ENCODE measurements around the gene TMEM234. TPM values are rescaled to one million over a fixed set of nuclear protein-coding genes. Genes with fewer than 3 reads are reported as not detected.

The TMEM234 gene
- total RNA-seq, 1 donor from 2014 or later: 35.5 TPM

DNA sequence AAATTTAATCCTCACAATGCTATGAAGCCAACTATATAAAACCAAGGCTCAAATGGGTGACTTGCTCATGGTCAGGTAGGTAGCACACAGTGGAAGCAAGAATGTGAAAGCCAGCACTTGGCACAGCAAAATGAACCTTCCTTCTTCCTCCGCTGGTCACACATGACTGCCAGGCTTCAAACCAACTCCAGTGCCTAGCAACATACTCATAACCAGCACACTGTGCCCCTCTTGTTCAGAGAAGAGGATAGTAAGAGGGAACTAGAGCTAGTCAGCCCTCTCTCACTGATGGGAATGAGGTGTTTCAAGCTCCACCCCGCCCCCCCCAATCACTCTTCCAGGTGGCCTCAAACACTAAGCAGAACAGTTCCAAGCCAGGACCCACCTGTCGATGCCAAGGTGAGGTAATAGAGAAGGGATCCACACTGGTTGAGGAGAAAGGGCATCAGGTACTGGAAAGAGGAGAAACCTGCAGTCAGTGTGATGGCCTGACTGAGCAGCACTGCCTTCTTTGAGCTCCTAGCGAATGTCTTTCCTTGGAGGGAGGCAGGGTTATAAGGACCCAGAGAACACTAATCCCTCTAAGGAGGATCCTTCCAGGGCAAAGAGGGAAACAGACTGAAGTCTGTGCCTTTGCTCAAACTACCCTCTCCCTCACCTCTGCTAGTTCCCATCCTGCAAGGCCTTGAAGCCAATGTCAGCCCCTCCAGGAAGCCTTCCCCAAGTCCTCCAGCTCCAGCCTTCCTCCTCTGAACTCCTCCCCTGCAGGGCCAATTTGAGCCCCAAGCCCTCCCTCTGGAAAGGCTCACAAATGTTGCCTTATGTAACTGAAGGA lies 1.2 kb downstream of the TMEM234 start:
- Mint-ChIP-seq H3K9me3 (no peaks in the 10 kb centered on the region), H3K27me3 (no peaks in the 10 kb centered on the region), H3K4me1 (peaks cover 50% of the 10 kb centered on the region), H3K36me3 (ENCODE audit: low read depth) (peaks cover 61% of the 10 kb centered on the region), H3K27ac (peak overlapping the region; percentile 95), H3K4me3 (peak overlapping the region; percentile 96)
- CTCF ChIA-PET: interaction anchor here (0.7 to 1.4 kb wide), 5 partner anchors 13 to 181 kb away, joined by 3 to 4 read pairs (median 3); no protein-coding TSS in a partner anchor
- intact Hi-C loops (cut with micrococcal nuclease): loop anchor here (5.0 kb wide), 1 partner anchor 149 kb away; the partner anchor contains the start of gene TMEM39B
- POLR2A ChIA-PET: interaction anchor here (0.6 to 5.0 kb wide), 11 partner anchors 12 to 631 kb away, joined by 3 to 47 read pairs (median 7); partner anchors contain the start of genes CCDC28B, DCDC2B, HDAC1 and IQCC
- TF ChIP-seq, protein P1, sequence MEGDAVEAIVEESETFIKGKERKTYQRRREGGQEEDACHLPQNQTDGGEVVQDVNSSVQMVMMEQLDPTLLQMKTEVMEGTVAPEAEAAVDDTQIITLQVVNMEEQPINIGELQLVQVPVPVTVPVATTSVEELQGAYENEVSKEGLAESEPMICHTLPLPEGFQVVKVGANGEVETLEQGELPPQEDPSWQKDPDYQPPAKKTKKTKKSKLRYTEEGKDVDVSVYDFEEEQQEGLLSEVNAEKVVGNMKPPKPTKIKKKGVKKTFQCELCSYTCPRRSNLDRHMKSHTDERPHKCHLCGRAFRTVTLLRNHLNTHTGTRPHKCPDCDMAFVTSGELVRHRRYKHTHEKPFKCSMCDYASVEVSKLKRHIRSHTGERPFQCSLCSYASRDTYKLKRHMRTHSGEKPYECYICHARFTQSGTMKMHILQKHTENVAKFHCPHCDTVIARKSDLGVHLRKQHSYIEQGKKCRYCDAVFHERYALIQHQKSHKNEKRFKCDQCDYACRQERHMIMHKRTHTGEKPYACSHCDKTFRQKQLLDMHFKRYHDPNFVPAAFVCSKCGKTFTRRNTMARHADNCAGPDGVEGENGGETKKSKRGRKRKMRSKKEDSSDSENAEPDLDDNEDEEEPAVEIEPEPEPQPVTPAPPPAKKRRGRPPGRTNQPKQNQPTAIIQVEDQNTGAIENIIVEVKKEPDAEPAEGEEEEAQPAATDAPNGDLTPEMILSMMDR (IDR thresholded peaks at IDR 0.05): no peak
- DNase-seq: no peak
- peak; percentile 47 for ATAC-seq (ENCODE audit: low read depth)

DNA sequence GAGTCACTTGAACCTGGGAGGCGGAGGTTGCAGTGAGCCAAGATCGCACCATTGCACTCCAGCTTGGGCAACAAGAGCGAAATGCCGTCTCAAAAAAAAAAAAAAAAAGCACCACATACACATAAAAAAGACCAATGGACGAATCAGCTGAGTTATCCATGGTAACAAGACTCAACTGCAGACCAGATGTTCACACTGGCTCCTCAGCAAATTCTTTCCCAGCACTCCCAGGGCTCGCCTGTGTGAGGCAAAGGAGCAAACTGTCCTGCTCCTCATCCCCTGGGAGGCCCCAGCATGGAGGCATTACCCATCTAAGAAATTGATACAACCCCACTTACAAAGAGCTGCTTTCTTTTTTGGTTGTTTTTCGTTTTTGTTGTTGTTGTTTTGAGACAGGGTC lies 3.1 kb downstream of the TMEM234 start:
- intact Hi-C loops (cut with micrococcal nuclease): loop anchor here (5.0 kb wide), 1 partner anchor 143 kb away; the partner anchor contains the start of genes FAM229A and TSSK3
- peaks cover 65% of the 10 kb centered on the region for H3K36me3 Mint-ChIP-seq (ENCODE audit: low read depth)
- ATAC-seq (ENCODE audit: low read depth): no peak
- ChIA-PET CTCF (no interaction called here), POLR2A (interaction anchor here (1.2 to 3.5 kb wide), 2 partner anchors 18 to 21 kb away, joined by 3 to 16 read pairs; partner anchors contain the start of gene CCDC28B)
- no peaks in the 10 kb centered on the region for H3K9me3 Mint-ChIP-seq
- TF ChIP-seq, protein P1 (IDR thresholded peaks at IDR 0.05): no peak
- H3K27me3 Mint-ChIP-seq: no peaks in the 10 kb centered on the region
- peaks cover 45% of the 10 kb centered on the region for H3K4me1 Mint-ChIP-seq
- no peak overlapping the region for H3K4me3 Mint-ChIP-seq
- no peak overlapping the region for H3K27ac Mint-ChIP-seq
- no peak for DNase-seq

DNA sequence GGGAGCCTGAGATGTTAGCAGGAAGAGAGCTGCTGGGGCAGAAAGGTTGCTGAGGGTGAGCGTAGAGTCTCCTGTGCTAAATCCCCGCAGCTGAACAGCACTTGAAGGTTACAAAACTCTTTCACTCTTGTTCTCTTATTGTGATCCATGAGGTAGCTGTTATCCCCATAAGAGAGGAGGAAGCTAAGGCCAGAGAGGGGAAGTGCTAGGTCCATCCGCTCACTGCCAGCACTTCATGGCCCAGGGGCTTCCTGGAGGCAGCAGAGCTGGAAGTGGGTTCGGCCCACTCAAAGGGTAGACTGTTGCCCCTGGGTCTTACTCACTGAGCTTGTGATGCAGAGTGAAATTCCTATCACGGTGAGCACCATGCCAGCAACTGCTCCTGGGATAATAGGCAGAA lies 5.6 kb downstream of the TMEM234 start:
- Mint-ChIP-seq H3K4me1 (peaks cover 28% of the 10 kb centered on the region), H3K36me3 (ENCODE audit: low read depth) (peaks cover 51% of the 10 kb centered on the region), H3K9me3 (no peaks in the 10 kb centered on the region), H3K4me3 (no peak overlapping the region), H3K27ac (no peak overlapping the region), H3K27me3 (no peaks in the 10 kb centered on the region)
- ChIA-PET POLR2A (interaction anchor here (0.6 to 3.3 kb wide), 11 partner anchors 9 to 178 kb away, joined by 3 to 26 read pairs (median 9); partner anchors contain the start of genes BSDC1, CCDC28B, HDAC1 and MARCKSL1), CTCF (interaction anchor here (0.7 to 5.3 kb wide), 20 partner anchors 9 to 198 kb away, joined by 3 to 51 read pairs (median 6); partner anchors contain the start of genes BSDC1, CCDC28B, FAM167B and MARCKSL1)
- no peak for ATAC-seq (ENCODE audit: low read depth)
- no peak for DNase-seq
- TF ChIP-seq, protein P1 (IDR thresholded peaks at IDR 0.05): no peak
- intact Hi-C loops (cut with micrococcal nuclease): loop anchor here (5.0 kb wide), 1 partner anchor 146 kb away; the partner anchor contains the start of genes FAM229A and TSSK3

DNA sequence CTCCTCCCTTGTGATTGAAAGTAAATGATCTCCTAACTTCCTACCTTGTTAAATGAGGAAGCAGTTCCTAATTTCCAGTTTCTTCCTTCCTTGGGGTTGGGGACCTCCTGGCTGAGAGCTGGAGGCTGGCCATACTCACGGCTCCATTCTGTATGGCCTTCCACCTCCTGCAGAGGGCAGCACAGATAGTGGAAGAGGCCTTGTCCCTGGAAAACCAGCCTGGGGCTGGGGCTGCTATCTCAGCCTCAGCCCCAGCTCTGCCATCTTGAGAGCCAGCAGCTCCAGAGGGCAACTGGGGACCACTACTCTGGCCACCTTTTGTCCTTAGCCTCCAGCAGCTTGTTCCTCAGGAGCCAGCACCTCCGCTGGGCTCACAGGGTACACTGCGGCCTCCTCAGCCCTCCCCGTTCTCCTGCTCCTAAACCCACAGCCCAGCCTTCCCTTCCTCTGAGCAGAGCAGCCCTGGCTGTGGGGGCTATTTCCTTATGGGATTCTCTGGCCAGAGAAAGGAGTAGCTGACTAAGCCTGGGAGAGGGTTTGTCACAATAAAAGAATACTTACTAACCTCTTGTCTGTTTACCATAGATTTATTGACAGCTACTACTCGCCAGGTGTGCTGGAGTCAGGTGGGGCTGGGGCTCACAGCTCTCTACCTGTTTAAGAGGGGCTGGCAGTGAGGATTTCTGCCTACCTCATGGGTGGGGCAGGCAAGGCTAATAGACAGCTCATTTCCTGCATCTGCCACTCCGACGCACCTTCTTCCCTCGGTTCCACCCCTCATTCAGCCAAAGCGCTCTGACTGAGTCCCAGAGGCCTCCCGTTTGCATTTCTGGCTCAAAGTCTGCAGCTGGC lies 6.3 kb downstream of the TMEM234 start:
- peak; percentile 93 for ATAC-seq (ENCODE audit: low read depth)
- ChIA-PET CTCF (interaction anchor here (0.6 to 5.3 kb wide), 39 partner anchors 9 to 200 kb away, joined by 3 to 51 read pairs (median 4); partner anchors contain the start of genes BSDC1, CCDC28B, FAM167B and FAM229A), POLR2A (interaction anchor here (0.6 to 3.3 kb wide), 15 partner anchors 9 to 1166 kb away, joined by 3 to 26 read pairs (median 7); partner anchors contain the start of genes BSDC1, CCDC28B, HDAC1 and IQCC)
- Mint-ChIP-seq H3K4me1 (peaks cover 21% of the 10 kb centered on the region), H3K27ac (no peak overlapping the region), H3K9me3 (no peaks in the 10 kb centered on the region), H3K27me3 (no peaks in the 10 kb centered on the region), H3K36me3 (ENCODE audit: low read depth) (peaks cover 48% of the 10 kb centered on the region), H3K4me3 (no peak overlapping the region)
- intact Hi-C loops (cut with micrococcal nuclease): loop anchor here (1.0 to 5.0 kb wide), 5 partner anchors 11 to 198 kb away; partner anchors contain the start of genes FAM229A, IQCC and TSSK3
- TF ChIP-seq, protein P1 (IDR thresholded peaks at IDR 0.05): peak; percentile 44
- no peak for DNase-seq
